PC-9 (cell line): Measurements from ENCODE around the gene RIPK4. TPM values are rescaled to one million over a fixed set of nuclear protein-coding genes. Genes with fewer than 3 reads are reported as not detected.

Experiments
- BruUV-seq: library from RNA; stranded (reverse); fragments of 400-500 nt; replicated peaks from 2 replicates; lab custom pipeline; 2021; lab: Mats Ljungman, UMichigan
- CTCF ChIA-PET: fragments of 300-600 bp; sonication (Branson Sonifier 250); formaldehyde crosslinking; loops from one replicate; lab custom pipeline; 2022; ENCODE audit warnings: antibody characterized with exemption; lab: Charles Lee
- POLR2A ChIA-PET: fragments of 300-600 bp; sonication (Branson Sonifier 250); formaldehyde crosslinking; loops from one replicate; lab custom pipeline; 2022; ENCODE audit warnings: antibody characterized with exemption; ENCODE audit not compliant: unreplicated experiment; lab: Charles Lee
- DNase-seq, 2 experiments: peaks; one replicate each; pipeline versions ENCODE4 v3.0.0 to v3.0.0-alpha.2; 2015 to 2022; ENCODE audit warnings: mixed read lengths in 1 of 2
- H2AFZ ChIP-seq: fragments of 200-600 bp; sonication (generic); 2 replicates; pipeline ENCODE4 v1.8.1; 2017; ENCODE audit warnings: antibody characterized with exemption
- H3F3A ChIP-seq: fragments of 200-600 bp; sonication (generic); 2 replicates; pipeline ENCODE4 v1.8.1; 2017; ENCODE audit warnings: antibody characterized with exemption, mild to moderate bottlenecking, low read depth; ENCODE audit not compliant: insufficient read depth
- H3K27ac ChIP-seq: fragments of 200-600 bp; sonication (generic); 2 replicates; pipeline ENCODE4 v1.6.1; 2016; ENCODE audit warnings: mixed run types
- H3K27me3 ChIP-seq: fragments of 200-600 bp; sonication (generic); 2 replicates; pipeline ENCODE4 v1.6.1; 2016; ENCODE audit warnings: low read depth, mixed run types; ENCODE audit not compliant: insufficient read depth
- H3K36me3 ChIP-seq: fragments of 200-600 bp; sonication (generic); 2 replicates; pipeline ENCODE4 v1.6.1; 2016; ENCODE audit warnings: low read depth, mixed run types
- H3K4me1 ChIP-seq: fragments of 200-600 bp; sonication (generic); replicated peaks from 2 replicates; pipeline ENCODE4 v1.6.1; 2016; ENCODE audit warnings: mixed run types; ENCODE audit not compliant: insufficient read depth
- H3K4me2 ChIP-seq: fragments of 200-600 bp; sonication (generic); 2 replicates; pipeline ENCODE4 v1.6.1; 2017; ENCODE audit warnings: mixed run types
- H3K4me3 ChIP-seq: fragments of 200-600 bp; sonication (generic); 2 replicates; pipeline ENCODE4 v1.6.1; 2016; ENCODE audit warnings: mixed run types
- H3K79me2 ChIP-seq: fragments of 200-600 bp; sonication (generic); 2 replicates; pipeline ENCODE4 v1.6.1; 2017; ENCODE audit warnings: low read depth, mixed run types
- H3K9me2 ChIP-seq: fragments of 200-600 bp; sonication (generic); 2 replicates; pipeline ENCODE4 v1.8.1; 2017; ENCODE audit warnings: mild to moderate bottlenecking; ENCODE audit not compliant: insufficient read depth
- H3K9me3 ChIP-seq: fragments of 200-600 bp; sonication (generic); 2 replicates; pipeline ENCODE4 v1.8.1; 2016; ENCODE audit warnings: low read depth; ENCODE audit not compliant: insufficient read depth
- H4K20me1 ChIP-seq: fragments of 200-600 bp; sonication (generic); 2 replicates; pipeline ENCODE4 v1.8.1; 2017; ENCODE audit not compliant: insufficient read depth
- EZH2 ChIP-seq: fragments of 200-600 bp; sonication (generic); IDR thresholded peaks from 2 replicates; pipeline ENCODE4 v1.8.0; 2017; ENCODE audit warnings: antibody characterized with exemption, low read depth
- intact Hi-C: fragments of 100-400 bp; cut with micrococcal nuclease; formaldehyde crosslinking; loops from one replicate; pipeline ENCODE4 v1.10.0; 2022; ENCODE audit not compliant: unreplicated experiment
- total RNA-seq: library from RNA; stranded (reverse); gene quantifications from 2 replicates; pipeline ENCODE4 v1.2.3, GENCODE V29; 2021
- TF ChIP-seq, protein P1 (sequence below): fragments of 200-600 bp; sonication (generic); conservative IDR thresholded peaks from 2 replicates; pipeline ENCODE4 v1.6.1; 2017; ENCODE audit warnings: mixed run types, antibody characterized with exemption, mild to moderate bottlenecking, moderate library complexity

RIPK4 gene
- total RNA-seq, 1 experiment from 2014 or later, result 30.1 TPM

DNA sequence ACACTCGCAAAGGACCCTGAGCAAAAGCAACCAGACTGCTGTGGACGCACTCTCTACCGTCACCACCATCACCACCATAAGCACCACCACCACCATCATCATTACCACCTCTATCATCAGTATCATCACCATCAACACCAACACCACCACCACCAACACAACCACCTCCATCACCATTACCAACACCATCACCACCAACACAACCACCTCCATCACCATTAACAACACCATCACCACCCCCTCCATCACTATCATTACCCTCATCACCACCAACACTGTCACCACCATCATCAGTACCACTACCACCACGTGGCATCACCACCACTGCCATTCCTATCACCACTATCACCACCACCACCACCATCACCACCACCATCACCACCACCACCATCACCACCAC is 38.8 kb upstream of the RIPK4 start:
- no peaks in the 10 kb centered on the region for H3K9me2 ChIP-seq
- TF ChIP-seq, protein P1, sequence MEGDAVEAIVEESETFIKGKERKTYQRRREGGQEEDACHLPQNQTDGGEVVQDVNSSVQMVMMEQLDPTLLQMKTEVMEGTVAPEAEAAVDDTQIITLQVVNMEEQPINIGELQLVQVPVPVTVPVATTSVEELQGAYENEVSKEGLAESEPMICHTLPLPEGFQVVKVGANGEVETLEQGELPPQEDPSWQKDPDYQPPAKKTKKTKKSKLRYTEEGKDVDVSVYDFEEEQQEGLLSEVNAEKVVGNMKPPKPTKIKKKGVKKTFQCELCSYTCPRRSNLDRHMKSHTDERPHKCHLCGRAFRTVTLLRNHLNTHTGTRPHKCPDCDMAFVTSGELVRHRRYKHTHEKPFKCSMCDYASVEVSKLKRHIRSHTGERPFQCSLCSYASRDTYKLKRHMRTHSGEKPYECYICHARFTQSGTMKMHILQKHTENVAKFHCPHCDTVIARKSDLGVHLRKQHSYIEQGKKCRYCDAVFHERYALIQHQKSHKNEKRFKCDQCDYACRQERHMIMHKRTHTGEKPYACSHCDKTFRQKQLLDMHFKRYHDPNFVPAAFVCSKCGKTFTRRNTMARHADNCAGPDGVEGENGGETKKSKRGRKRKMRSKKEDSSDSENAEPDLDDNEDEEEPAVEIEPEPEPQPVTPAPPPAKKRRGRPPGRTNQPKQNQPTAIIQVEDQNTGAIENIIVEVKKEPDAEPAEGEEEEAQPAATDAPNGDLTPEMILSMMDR, result no peak
- TF ChIP-seq EZH2, result no peak
- intact Hi-C loops, result no loop called here
- CTCF ChIA-PET, result no interaction called here
- no peak overlapping the region for H3K27ac ChIP-seq
- no peaks in the 10 kb centered on the region for H4K20me1 ChIP-seq
- BruUV-seq, result no TSS peak
- no peaks in the 10 kb centered on the region for H3K36me3 ChIP-seq
- DNase-seq, result no peak
- H3K4me2 ChIP-seq, result no peak overlapping the region
- POLR2A ChIA-PET, result no interaction called here
- no peak overlapping the region for H2AFZ ChIP-seq
- H3K79me2 ChIP-seq, result no peaks in the 10 kb centered on the region
- H3K9me3 ChIP-seq, result no peaks in the 10 kb centered on the region
- H3F3A ChIP-seq, result no peaks in the 10 kb centered on the region
- H3K4me3 ChIP-seq, result no peak overlapping the region
- no peaks in the 10 kb centered on the region for H3K4me1 ChIP-seq
- no peaks in the 10 kb centered on the region for H3K27me3 ChIP-seq

DNA sequence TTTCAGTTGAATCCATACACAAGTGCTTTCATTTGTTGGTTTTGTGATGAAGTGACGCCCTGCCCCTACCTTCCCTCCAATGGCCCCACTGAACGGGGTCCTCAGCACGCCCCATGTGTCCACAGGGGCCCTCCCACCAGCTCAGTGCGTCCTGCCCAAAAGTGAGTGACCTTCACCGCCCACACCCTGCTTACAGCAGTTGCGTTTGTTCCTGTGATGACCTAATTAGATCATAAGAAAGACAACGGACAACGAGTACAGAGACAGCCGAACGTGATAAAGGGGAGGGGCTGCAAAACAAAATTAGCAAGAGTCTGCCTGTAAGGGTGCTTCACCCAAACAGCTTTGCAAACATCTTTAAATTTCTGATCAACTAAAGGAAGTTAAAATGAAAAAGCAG is 38.2 kb upstream of the RIPK4 start:
- DNase-seq, result no peak
- H3K27me3 ChIP-seq, result no peaks in the 10 kb centered on the region
- intact Hi-C loops, result no loop called here
- ChIA-PET POLR2A (no interaction called here), CTCF (no interaction called here)
- no peaks in the 10 kb centered on the region for H3F3A ChIP-seq
- H3K79me2 ChIP-seq, result no peaks in the 10 kb centered on the region
- TF ChIP-seq EZH2, result no peak
- TF ChIP-seq, protein P1, result no peak
- no peaks in the 10 kb centered on the region for H3K9me3 ChIP-seq
- no peak overlapping the region for H3K4me2 ChIP-seq
- no peaks in the 10 kb centered on the region for H4K20me1 ChIP-seq
- no peaks in the 10 kb centered on the region for H3K36me3 ChIP-seq
- no peaks in the 10 kb centered on the region for H3K9me2 ChIP-seq
- no peak overlapping the region for H2AFZ ChIP-seq
- BruUV-seq, result no TSS peak
- no peak overlapping the region for H3K4me3 ChIP-seq
- H3K4me1 ChIP-seq, result no peaks in the 10 kb centered on the region
- H3K27ac ChIP-seq, result no peak overlapping the region

DNA sequence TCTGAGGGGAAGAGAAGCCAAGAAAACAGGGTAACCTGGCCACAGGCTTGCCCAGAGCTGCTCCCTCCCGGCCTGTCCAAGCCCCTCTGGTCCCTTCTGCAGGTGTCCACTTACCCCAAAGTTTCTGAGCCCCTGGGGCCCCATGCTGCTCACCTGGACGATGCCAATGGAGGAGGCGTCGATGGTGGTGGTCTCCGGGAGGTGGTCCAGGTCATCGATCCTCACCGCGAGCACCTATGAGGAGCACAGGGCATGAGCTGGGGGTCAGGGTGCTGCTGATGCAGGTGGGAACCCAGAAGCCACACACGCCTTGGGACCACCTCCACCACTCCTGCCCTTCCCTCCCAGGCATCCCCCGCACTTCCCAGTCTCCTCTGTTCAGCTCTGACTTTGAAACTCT is 37.5 kb upstream of the RIPK4 start:
- H3K79me2 ChIP-seq, result no peaks in the 10 kb centered on the region
- intact Hi-C loops, result no loop called here
- no peaks in the 10 kb centered on the region for H3K4me1 ChIP-seq
- no peak for DNase-seq
- no peaks in the 10 kb centered on the region for H3K36me3 ChIP-seq
- H3K9me3 ChIP-seq, result no peaks in the 10 kb centered on the region
- no peaks in the 10 kb centered on the region for H3K9me2 ChIP-seq
- no peak overlapping the region for H3K27ac ChIP-seq
- no peak for TF ChIP-seq EZH2
- TF ChIP-seq, protein P1, result no peak
- H3K4me2 ChIP-seq, result no peak overlapping the region
- BruUV-seq, result no TSS peak
- H2AFZ ChIP-seq, result no peak overlapping the region
- POLR2A ChIA-PET, result no interaction called here
- H3K4me3 ChIP-seq, result no peak overlapping the region
- no peaks in the 10 kb centered on the region for H4K20me1 ChIP-seq
- H3F3A ChIP-seq, result no peaks in the 10 kb centered on the region
- CTCF ChIA-PET, result no interaction called here
- no peaks in the 10 kb centered on the region for H3K27me3 ChIP-seq
